HG02943 (cell line): ENCODE data around the gene DGKZ.
"Not testable (repeated sequence)": the region's sequence is repeated elsewhere in the genome, so short reads cannot be mapped to it uniquely, and the experiment has no call there.

Experiments
- ATAC-seq: cut with Tn5 transposase; IDR thresholded peaks from one replicate; pipeline ENCODE4 v1.9.1; 2021; ENCODE audit warnings: mild to moderate bottlenecking, low read depth, moderate library complexity; ENCODE audit not compliant: unreplicated experiment

The DGKZ gene

GRCh38 chr11:46379482-46380293 lies 32.4 kb downstream of the DGKZ start:
- ATAC-seq, result not testable (repeated sequence)

GRCh38 chr11:46380340-46381047 lies 33.2 kb downstream of the DGKZ start:
- ATAC-seq, result no peak

GRCh38 chr11:46381048-46381818 lies 34.0 kb downstream of the DGKZ start, which contains the start of gene MDK:
Gene MDK (plus strand): TSS chr11:46381669. CDS start chr11:46382058, 389 bp downstream.
- ATAC-seq, result no peak

GRCh38 chr11:46381819-46382645 lies 34.8 kb downstream of the DGKZ start:
- ATAC-seq, result no peak

GRCh38 chr11:46382646-46383403 lies 35.6 kb downstream of the DGKZ start:
- no peak for ATAC-seq

GRCh38 chr11:46383404-46383758 lies 36.1 kb downstream of the DGKZ start:
- ATAC-seq, result no peak

- ATAC-seq, result no peak
These were observed 36.9 kb downstream of the DGKZ start for GRCh38 chr11:46383974-46384701.

- ATAC-seq, result no peak
These were observed 38.1 kb downstream of the DGKZ start for GRCh38 chr11:46385169-46386004.

GRCh38 chr11:46386005-46386578 lies 38.8 kb downstream of the DGKZ start:
- no peak for ATAC-seq

GRCh38 chr11:46386674-46387073 lies 39.4 kb downstream of the DGKZ start:
- no peak for ATAC-seq

GRCh38 chr11:46387456-46387855 lies 40.2 kb downstream of the DGKZ start:
- ATAC-seq, result no peak

- no peak for ATAC-seq
These were observed 40.8 kb downstream of the DGKZ start for GRCh38 chr11:46387919-46388618.

- ATAC-seq, result no peak
These were observed 41.6 kb downstream of the DGKZ start for GRCh38 chr11:46388619-46389449.

GRCh38 chr11:46389450-46390330 lies 42.4 kb downstream of the DGKZ start:
- no peak for ATAC-seq
